ENCODE data around the gene TMEM239. TPM values are rescaled to one million over a fixed set of nuclear protein-coding genes. Genes with fewer than 3 reads are reported as not detected.

Gene TMEM239
- polyA plus RNA-seq, 1 donor (not counting 4 experiments of a cell fraction or from before 2014, with no cell fraction given): not detected

GRCh38 chr20:2797136-2797983, 18.8 kb upstream of the TMEM239 start:
- TF ChIP-seq CTCF (optimal IDR thresholded peaks at IDR 0.05 in 1 of 3, IDR thresholded peaks at IDR 0.05 in 1 of 3, conservative IDR thresholded peaks at IDR 0.05 in 1 of 3; ENCODE audit: extremely low read depth in 1 of 3, insufficient read depth in 2 of 3, low read length in 3 of 3): no peak
- no peak for TF ChIP-seq EZH2 (IDR thresholded peaks at IDR 0.05; ENCODE audit: low read length)
- Histone ChIP-seq H3K79me2 (ENCODE audit: control insufficient read depth, insufficient read depth, low read length) (no peaks in the 10 kb centered on the region), H3K4me1 (ENCODE audit: control insufficient read depth, extremely low read depth, insufficient read depth, low read length) (peaks cover 2% of the 10 kb centered on the region), H4K20me1 (ENCODE audit: control insufficient read depth, extremely low read depth, insufficient read depth, low read length) (no peaks in the 10 kb centered on the region), H3K27me3 (ENCODE audit: control insufficient read depth, extremely low read depth, insufficient read depth, low read length) (peaks cover 72% of the 10 kb centered on the region), H3K9me3 (ENCODE audit: control insufficient read depth, low read depth, low read length) (peaks cover 2% of the 10 kb centered on the region), H3K9ac (ENCODE audit: control insufficient read depth, extremely low read depth, insufficient read depth, low read length) (no peak overlapping the region), H3K4me2 (ENCODE audit: control insufficient read depth, extremely low read depth, insufficient read depth, low read depth, low read length) (no peak overlapping the region), H3K4me3 (ENCODE audit: control insufficient read depth in 2 of 3, extremely low read depth in 1 of 3, insufficient read depth in 2 of 3, low read depth in 1 of 3, low read length in 3 of 3) (no peak overlapping the region), H2AFZ (ENCODE audit: control insufficient read depth, low read length) (no peak overlapping the region), H3K27ac (ENCODE audit: control insufficient read depth, insufficient read depth, low read length) (no peak overlapping the region), H3K9me1 (ENCODE audit: control insufficient read depth, extremely low read depth, insufficient read depth, low read length) (no peaks in the 10 kb centered on the region), H3K36me3 (ENCODE audit: control insufficient read depth in 2 of 2, extremely low read depth in 1 of 2, insufficient read depth in 2 of 2, low read length in 2 of 2) (no peaks in the 10 kb centered on the region)
- DNase-seq (ENCODE audit: low read depth, low spot score) (no peak), FAIRE-seq (no peak)
- dilution Hi-C loops (cut with MboI; ENCODE audit: extremely low pct_ligation_motif_present, low sequenced_read_pairs): no loop called here

- TF ChIP-seq EZH2 (IDR thresholded peaks at IDR 0.05; ENCODE audit: low read length) (peak; percentile 18), CTCF (optimal IDR thresholded peaks at IDR 0.05 in 1 of 3, IDR thresholded peaks at IDR 0.05 in 1 of 3, conservative IDR thresholded peaks at IDR 0.05 in 1 of 3; ENCODE audit: extremely low read depth in 1 of 3, insufficient read depth in 2 of 3, low read length in 3 of 3) (no peak)
- Histone ChIP-seq H3K4me3 (ENCODE audit: control insufficient read depth in 2 of 3, extremely low read depth in 1 of 3, insufficient read depth in 2 of 3, low read depth in 1 of 3, low read length in 3 of 3) (no peak overlapping the region), H3K9ac (ENCODE audit: control insufficient read depth, extremely low read depth, insufficient read depth, low read length) (no peak overlapping the region), H3K9me1 (ENCODE audit: control insufficient read depth, extremely low read depth, insufficient read depth, low read length) (no peaks in the 10 kb centered on the region), H3K27me3 (ENCODE audit: control insufficient read depth, extremely low read depth, insufficient read depth, low read length) (peaks cover 75% of the 10 kb centered on the region), H3K79me2 (ENCODE audit: control insufficient read depth, insufficient read depth, low read length) (no peaks in the 10 kb centered on the region), H3K9me3 (ENCODE audit: control insufficient read depth, low read depth, low read length) (peaks cover 2% of the 10 kb centered on the region), H3K27ac (ENCODE audit: control insufficient read depth, insufficient read depth, low read length) (no peak overlapping the region), H3K36me3 (ENCODE audit: control insufficient read depth in 2 of 2, extremely low read depth in 1 of 2, insufficient read depth in 2 of 2, low read length in 2 of 2) (no peaks in the 10 kb centered on the region), H3K4me2 (ENCODE audit: control insufficient read depth, extremely low read depth, insufficient read depth, low read depth, low read length) (no peak overlapping the region), H4K20me1 (ENCODE audit: control insufficient read depth, extremely low read depth, insufficient read depth, low read length) (no peaks in the 10 kb centered on the region), H3K4me1 (ENCODE audit: control insufficient read depth, extremely low read depth, insufficient read depth, low read length) (peaks cover 2% of the 10 kb centered on the region), H2AFZ (ENCODE audit: control insufficient read depth, low read length) (no peak overlapping the region)
- dilution Hi-C loops (cut with MboI; ENCODE audit: extremely low pct_ligation_motif_present, low sequenced_read_pairs): no loop called here
- DNase-seq (ENCODE audit: low read depth, low spot score) (no peak), FAIRE-seq (no peak)
Observed at GRCh38 chr20:2798095-2798805, 17.9 kb upstream of the TMEM239 start.

Data from keratinocyte (primary cell).